ENCODE data around the gene MAGEA3.

- TF ChIP-seq CTCF (IDR thresholded peaks at IDR 0.05 in 4 of 5, conservative IDR thresholded peaks at IDR 0.05 in 1 of 5) (no peak), POLR2A (IDR thresholded peaks at IDR 0.05) (no peak)
These were observed 46.1 kb upstream of the MAGEA3 start for GRCh38 chrX:152652467-152652866.
